Neural crest cell (in vitro differentiated cells): ENCODE measurements around the gene IFT80. TPM values are rescaled to one million over a fixed set of nuclear protein-coding genes. Genes with fewer than 3 reads are reported as not detected.

Source experiments
- DNase-seq: peaks from one replicate; pipeline ENCODE4 v3.0.0; 2021; ENCODE audit warnings: low read depth, mixed read lengths, low spot score
- H3K27ac Mint-ChIP-seq: one replicate; pipeline ENCODE4 v1.8.0; 2021; ENCODE audit warnings: mild to moderate bottlenecking, mixed read lengths; ENCODE audit not compliant: unreplicated experiment
- H3K27me3 Mint-ChIP-seq: 2 replicates; pipeline ENCODE4 v1.8.0; 2021; ENCODE audit warnings: low read depth, mild to moderate bottlenecking, mixed read lengths
- H3K36me3 Mint-ChIP-seq: 2 replicates; pipeline ENCODE4 v1.8.0; 2021; ENCODE audit warnings: low read depth, mild to moderate bottlenecking, mixed read lengths
- H3K4me1 Mint-ChIP-seq: 2 replicates; pipeline ENCODE4 v1.8.0; 2021; ENCODE audit warnings: mixed read lengths
- H3K4me3 Mint-ChIP-seq: one replicate; pipeline ENCODE4 v1.8.0; 2021; ENCODE audit warnings: mild to moderate bottlenecking, mixed read lengths
- H3K9me3 Mint-ChIP-seq: 2 replicates; pipeline ENCODE4 v1.8.0; 2021; ENCODE audit warnings: mixed read lengths
- CTCF ChIP-seq: fragments of 200-600 bp; sonication (generic); conservative IDR thresholded peaks from 2 replicates; pipeline ENCODE4 v1.5.0; 2021; ENCODE audit warnings: antibody characterized with exemption, mild to moderate bottlenecking
- total RNA-seq: library from RNA; stranded (reverse); gene quantifications from 2 replicates; pipeline ENCODE4 v1.2.1, GENCODE V29; 2021

IFT80 gene
- total RNA-seq, 1 donor from 2014 or later: 38.4 TPM

- Mint-ChIP-seq H3K9me3 (no peaks in the 10 kb centered on the region), H3K36me3 (peaks cover 13% of the 10 kb centered on the region), H3K27me3 (no peaks in the 10 kb centered on the region), H3K4me1 (no peaks in the 10 kb centered on the region), H3K4me3 (no peak overlapping the region), H3K27ac (no peak overlapping the region)
- no peak for DNase-seq
- no peak for TF ChIP-seq CTCF
Observed at GRCh38 chr3:160312014-160312624, 86.9 kb downstream of the IFT80 start.

- no peaks in the 10 kb centered on the region for H3K27me3 Mint-ChIP-seq
- H3K36me3 Mint-ChIP-seq: no peaks in the 10 kb centered on the region
- H3K4me3 Mint-ChIP-seq: no peak overlapping the region
- no peaks in the 10 kb centered on the region for H3K4me1 Mint-ChIP-seq
- DNase-seq: no peak
- no peak overlapping the region for H3K27ac Mint-ChIP-seq
- no peak for TF ChIP-seq CTCF
- H3K9me3 Mint-ChIP-seq: no peaks in the 10 kb centered on the region
Observed at GRCh38 chr3:160302806-160303205, 96.2 kb downstream of the IFT80 start.

DNA sequence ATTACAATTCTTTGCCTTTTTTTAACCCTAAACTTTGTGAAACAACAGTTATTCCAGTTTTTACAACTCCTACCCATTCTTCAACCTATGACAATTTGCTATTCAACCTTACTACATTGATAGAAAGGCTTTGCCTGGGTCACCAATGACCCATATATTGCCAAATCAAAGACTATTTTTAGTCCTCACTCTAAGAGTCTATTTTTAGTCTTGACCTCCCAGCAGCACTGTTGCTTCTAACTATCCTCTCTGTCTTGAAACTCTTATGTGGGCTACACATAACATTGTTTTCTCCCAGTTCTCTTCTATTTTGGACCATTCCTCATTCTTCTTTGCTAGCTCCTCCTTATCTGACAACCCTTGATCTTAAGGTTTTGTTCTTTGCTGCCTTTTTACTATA lies 102.4 kb downstream of the IFT80 start:
- Mint-ChIP-seq H3K4me1 (no peaks in the 10 kb centered on the region), H3K4me3 (no peak overlapping the region)
- DNase-seq: no peak

DNA sequence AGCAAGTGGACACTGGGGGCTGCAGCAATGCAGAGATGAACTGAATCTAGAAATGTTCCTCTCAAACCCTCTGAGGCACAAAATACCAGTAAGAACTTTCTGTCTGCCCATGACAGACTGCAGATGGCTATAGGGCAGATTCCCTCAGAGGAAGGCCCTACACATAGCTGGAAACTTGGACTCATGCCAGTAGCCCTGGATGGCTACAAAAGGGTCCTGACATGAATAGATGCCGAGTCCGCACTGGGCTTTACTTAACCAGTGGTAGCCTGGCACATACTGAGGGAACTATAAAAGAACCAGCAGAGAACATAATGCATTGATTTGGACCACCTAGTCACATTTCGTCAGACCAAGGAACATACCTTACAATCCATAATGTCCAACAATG lies 107.1 kb downstream of the IFT80 start:
- no peak for DNase-seq
- no peaks in the 10 kb centered on the region for H3K4me1 Mint-ChIP-seq
- H3K9me3 Mint-ChIP-seq: no peaks in the 10 kb centered on the region
- H3K4me3 Mint-ChIP-seq: no peak overlapping the region
- H3K27me3 Mint-ChIP-seq: no peaks in the 10 kb centered on the region
- peaks cover 14% of the 10 kb centered on the region for H3K36me3 Mint-ChIP-seq
- no peak for TF ChIP-seq CTCF
- no peak overlapping the region for H3K27ac Mint-ChIP-seq

More for the DNA sequence above, 102.4 kb downstream of the IFT80 start:
- Mint-ChIP-seq H3K9me3 (no peaks in the 10 kb centered on the region), H3K36me3 (peaks cover 3% of the 10 kb centered on the region), H3K27me3 (no peaks in the 10 kb centered on the region), H3K27ac (no peak overlapping the region)
- no peak for TF ChIP-seq CTCF

DNA sequence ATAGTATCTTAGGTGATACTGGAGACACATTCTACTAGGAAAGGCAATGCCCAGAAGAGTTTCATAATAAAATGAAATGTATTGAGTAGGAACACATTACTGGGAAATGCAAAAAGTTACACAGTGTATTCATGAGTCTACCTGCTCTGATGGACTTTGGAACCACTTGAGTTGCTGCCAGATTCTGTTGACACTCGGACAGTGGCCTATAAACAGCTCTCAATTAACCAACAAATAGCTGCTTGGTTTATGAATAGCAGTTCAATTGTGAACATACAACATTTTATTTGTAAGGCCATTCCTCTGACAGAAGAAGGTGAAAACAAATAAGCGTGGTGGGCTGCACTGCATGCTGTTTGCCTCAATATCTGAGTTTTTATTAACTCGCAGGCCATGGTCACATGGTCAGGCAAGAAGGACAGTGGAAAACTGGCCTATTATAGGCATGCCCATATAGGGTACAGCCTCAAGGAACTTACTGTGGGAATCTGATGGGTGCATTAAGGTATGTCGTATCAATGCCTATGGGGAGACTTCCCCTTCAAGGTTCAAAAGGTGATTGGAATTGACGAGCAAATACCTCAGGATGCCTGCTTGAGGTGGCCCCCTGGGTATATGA lies 107.6 kb downstream of the IFT80 start:
- no peak overlapping the region for H3K4me3 Mint-ChIP-seq
- no peak overlapping the region for H3K27ac Mint-ChIP-seq
- DNase-seq: no peak
- H3K27me3 Mint-ChIP-seq: no peaks in the 10 kb centered on the region
- H3K36me3 Mint-ChIP-seq: peaks cover 14% of the 10 kb centered on the region
- H3K4me1 Mint-ChIP-seq: no peaks in the 10 kb centered on the region
- TF ChIP-seq CTCF: no peak
- no peaks in the 10 kb centered on the region for H3K9me3 Mint-ChIP-seq
